ENCODE data around the gene TMEM120A.

GRCh38 chr7:75966190-75966961, 28.0 kb downstream of the TMEM120A start:
- TF ChIP-seq POLR2AphosphoS5 (IDR thresholded peaks at IDR 0.05; ENCODE audit: low read depth, low read length) = no peak
- TF ChIP-seq SIN3A (IDR thresholded peaks at IDR 0.05; ENCODE audit: borderline replicate concordance, insufficient read depth, low read depth, low read length) = no peak
- TF ChIP-seq CTCF (IDR thresholded peaks at IDR 0.05) = no peak
- no peak for TF ChIP-seq TCF7L2 (IDR thresholded peaks at IDR 0.05; ENCODE audit: low read depth, low read length)
- no peak for TF ChIP-seq REST (IDR thresholded peaks at IDR 0.05; ENCODE audit: insufficient read depth in 1 of 2, low read depth in 2 of 2, low read length in 1 of 2)

Data from Panc1 (cell line).